HG03457 (cell line): Measurements from ENCODE around the gene HDAC10.

Experiments used
- ATAC-seq: cut with Tn5 transposase; IDR thresholded peaks from one replicate; pipeline ENCODE4 v1.9.1; 2021; ENCODE audit warnings: moderate number of reproducible peaks; ENCODE audit not compliant: unreplicated experiment

The HDAC10 gene, protein sequence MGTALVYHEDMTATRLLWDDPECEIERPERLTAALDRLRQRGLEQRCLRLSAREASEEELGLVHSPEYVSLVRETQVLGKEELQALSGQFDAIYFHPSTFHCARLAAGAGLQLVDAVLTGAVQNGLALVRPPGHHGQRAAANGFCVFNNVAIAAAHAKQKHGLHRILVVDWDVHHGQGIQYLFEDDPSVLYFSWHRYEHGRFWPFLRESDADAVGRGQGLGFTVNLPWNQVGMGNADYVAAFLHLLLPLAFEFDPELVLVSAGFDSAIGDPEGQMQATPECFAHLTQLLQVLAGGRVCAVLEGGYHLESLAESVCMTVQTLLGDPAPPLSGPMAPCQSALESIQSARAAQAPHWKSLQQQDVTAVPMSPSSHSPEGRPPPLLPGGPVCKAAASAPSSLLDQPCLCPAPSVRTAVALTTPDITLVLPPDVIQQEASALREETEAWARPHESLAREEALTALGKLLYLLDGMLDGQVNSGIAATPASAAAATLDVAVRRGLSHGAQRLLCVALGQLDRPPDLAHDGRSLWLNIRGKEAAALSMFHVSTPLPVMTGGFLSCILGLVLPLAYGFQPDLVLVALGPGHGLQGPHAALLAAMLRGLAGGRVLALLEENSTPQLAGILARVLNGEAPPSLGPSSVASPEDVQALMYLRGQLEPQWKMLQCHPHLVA

GRCh38 chr22:50250555-50251476, at the start of gene HDAC10:
TSS of gene HDAC10 (minus strand) at chr22:50251265. CDS start at chr22:50251032, 233 bp downstream.
- ATAC-seq = no peak

DNA sequence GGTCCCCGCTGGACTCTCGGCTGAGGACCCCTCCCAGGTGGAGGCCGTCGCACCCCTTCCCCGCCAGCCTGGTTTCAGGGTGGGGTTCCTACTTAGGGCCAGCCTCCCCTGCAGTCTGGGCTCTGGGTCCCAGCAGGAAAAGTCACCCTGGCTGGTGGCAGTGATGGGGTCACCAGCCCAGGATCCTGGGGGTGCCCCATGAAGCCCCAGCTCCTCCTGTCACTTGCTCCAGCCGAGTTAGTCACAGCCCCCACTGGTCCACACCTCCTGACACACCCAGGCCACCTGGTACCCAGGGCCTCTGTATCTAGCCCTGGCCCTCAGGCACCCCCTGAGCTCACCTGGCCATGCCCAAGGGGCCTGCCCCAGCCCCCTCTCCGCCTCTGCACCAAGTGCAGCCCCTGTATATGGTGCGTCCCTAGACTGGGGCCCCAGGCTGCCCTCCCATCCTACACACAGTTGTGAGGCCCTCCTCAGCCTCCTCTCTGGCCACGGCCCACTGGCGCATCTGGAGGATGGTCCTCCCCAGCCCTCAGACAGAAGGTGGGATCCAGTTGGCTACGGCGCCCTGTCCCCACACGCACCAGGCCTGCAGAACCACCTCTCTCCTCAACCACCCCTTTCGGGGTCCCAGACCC, 49.7 kb upstream of the HDAC10 start:
- no peak for ATAC-seq

DNA sequence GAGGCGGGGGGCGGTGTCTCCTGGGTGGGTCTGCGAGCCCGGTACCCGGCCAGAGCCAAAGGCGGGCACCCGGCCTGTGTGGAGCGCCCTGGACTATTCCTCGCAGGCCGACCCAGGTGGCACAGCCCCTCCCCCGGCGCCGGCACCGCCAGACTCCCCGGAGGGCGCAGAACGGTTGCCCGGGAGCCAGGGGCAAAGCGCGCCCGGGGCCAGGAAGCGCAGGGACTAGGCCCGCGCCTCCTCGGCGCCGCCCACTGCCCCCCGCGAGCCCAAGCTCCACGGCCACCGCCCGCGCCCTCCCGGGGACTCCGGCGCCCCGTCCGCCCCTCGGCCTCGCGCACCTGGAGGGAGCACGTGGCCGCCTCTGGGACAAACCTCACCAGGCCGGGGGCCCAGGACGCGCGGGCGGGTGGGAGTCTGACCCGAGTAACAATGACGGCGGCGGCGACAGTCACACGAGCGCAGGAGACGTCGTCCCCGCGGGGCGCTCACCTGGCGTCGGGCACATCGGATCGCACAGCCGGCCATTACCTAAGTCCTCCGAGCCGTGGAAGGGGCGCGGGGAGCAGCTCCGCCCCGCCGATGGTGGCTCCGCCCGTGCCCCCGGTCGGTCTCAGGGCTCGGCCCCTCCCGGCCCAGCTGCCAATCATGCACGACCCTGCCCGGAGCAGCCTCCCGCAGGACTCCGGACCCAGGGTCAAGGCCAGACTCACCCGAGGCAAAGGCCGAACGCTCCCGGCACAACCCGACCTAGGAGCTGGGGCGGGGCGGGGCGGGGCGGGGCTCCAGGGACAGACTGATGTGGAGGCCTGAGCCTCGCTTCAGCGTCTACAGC, 48.9 kb upstream of the HDAC10 start:
- ATAC-seq = no peak

DNA sequence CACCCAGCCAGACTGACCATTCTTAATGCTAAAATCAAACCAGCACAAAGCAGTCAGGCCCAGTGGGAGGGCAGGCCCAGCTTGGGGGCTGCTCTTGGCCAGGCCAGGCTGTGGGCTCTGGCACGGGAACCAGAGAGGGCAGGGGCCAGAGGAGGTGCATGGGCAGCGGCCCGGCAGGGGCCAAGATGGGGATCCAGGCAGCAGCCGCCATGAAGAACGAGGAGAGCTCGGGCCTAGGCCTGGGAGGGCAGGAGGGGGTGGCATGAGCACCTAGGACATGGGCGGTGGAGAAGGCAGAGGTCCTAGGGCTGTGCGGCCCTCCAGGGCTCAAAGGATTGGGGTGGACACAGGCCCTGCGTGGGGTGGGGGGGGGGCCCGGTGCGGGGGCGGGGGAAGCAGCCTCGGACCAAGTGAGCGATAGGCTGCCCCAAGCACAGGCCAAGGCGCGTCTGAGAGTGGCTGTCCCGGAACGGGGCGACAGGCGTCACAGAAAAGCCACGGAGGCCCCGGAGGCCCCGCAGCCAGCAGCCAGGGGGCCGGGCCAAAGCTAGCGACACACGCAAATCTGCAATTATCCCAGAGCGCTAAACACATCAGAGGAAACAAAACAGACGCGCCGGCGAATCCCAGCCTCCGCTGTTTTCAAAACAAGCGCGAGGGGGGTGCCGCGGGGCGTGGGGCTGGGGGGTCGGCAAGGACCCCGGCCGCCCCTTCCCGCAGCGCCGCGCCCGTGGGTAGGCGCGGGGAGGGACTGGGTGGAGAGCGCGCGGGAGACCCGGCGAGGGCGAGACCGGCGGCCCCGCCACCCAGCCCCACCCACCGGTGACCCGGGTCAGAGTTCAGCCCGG, 48.1 kb upstream of the HDAC10 start:
- no peak for ATAC-seq

- ATAC-seq = no peak
These were observed 47.2 kb upstream of the HDAC10 start for GRCh38 chr22:50298266-50298637.

DNA sequence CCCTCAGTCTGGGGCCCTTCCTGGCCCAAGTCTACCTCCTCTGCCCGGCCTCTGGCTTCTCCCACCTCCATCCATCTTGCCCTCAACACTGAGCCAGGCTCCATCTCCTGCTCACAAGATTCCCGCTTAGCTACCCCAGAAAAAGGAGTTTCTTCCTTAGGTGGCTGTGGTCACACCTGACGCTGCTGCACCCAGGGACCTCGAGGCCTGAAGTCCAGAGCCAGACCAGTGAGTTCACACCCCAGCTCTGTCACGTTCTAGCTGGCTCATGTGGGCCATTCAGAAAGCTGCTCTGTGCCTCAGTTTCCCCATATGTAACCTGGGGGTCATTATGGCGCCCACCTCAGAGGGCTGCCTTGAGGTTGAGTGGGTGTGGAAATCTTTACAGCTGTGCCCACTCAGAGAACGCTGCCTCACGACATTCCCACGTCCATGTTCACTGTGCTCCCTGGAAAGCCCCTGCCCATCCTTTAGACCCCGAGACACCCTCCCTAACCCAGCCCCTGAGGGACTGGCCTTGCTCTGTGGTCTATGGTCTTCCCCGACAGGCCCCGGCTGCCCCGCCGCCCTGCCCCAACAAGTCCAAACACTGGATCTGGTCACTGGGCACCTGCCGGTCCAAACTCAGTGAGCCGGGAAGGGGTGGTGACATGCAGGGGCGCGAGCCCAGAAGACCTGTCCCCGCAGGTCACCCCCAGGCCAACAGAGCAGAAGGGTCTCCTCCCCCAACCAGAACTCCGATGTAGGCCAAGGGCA, 46.6 kb upstream of the HDAC10 start:
- no peak for ATAC-seq

- ATAC-seq = no peak
These were observed 45.8 kb upstream of the HDAC10 start for GRCh38 chr22:50296658-50297490.

DNA sequence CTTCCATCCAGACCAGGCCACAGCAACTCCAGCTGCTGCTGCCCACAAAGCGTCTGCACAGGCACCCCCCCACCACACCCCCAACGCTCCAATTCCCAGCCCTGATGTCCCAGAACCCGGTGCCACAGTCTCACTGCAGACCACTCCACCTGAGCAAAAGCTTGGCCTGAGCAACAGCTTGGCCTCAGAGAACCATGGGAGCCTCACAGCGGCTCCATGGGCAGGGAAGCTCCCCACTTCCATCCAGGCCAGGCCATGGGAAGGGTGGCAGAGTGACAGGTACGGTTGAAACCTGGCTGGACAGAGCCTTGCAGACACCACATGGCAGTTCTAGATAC, 43.2 kb upstream of the HDAC10 start:
- no peak for ATAC-seq

DNA sequence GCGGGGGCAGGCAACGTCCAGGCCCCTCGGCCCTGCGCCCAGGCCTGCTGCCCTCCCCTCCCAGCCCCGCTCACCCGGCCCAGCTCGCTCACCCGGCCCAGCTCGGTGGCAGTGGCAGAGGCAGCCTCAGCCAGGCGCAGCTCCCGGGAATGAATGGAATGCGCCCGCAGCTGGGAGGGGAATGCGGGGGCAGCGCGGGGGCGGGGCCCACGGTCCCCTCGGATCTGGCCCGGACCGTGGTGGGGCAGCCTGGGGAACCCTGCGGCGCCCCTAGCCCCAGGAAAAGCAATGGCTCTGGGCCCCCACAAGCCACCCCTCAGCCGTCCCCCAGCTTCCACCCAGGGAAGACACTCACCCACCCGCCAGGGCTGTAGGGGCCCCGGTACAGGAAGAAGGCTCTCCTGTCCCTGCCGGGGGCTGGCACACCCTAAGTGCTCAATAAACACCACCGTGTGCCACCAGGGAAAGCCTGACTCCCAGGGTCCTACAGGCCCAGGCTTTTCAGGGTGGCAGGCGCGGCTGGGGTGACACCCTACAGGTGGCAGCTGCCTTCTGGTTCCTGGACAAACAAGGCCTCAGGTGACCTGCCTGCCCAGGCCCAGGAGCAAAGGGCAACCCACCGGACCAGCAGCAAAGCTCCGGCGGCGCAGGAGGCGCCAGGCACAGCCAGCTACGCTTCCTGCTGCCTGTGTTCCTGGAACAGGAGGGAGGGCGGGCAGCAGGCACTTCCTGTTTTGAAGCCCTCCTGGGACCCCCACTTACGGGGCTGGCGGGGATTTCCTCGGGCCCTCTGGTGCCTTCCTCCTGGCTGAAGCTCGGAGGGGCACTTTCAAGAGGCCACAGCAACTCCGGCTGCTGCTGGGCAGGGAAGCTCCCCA, 42.6 kb upstream of the HDAC10 start:
- ATAC-seq = no peak

GRCh38 chr22:50292643-50293440, 41.8 kb upstream of the HDAC10 start:
- ATAC-seq = no peak

DNA sequence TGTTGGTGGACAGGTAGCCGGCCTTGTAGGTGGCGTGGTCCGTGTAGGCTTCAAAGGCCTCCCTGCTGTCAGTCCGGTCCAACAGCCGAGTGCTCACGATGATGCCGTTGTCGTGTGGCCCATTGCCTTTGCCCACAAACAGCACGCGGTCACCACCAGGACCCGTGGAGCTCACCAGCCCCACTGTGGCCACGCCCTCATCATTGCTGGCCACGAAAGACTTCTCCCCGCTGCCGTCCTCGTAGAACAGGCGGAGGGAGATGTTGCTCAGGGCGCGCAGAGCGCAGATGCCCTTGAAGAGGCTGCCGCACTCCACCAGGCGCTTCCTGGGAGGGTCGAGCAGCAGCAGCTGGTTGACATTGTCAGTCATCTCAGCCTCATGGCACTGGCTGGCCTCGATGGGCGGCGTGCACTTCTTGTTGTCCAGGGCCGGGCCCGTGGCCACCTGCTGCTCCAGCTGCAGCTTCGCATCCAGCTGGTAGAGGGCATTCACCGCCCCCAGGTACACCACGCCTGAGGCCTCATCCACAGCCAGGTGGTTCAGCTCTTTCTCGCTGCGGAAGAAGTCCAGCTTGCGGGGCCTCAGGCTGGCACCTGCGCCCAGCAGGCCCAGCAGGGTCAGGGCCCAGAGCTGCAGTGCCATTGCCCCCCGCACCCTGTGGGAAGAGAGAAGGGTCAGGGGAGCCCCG, 39.0 kb upstream of the HDAC10 start:
- ATAC-seq = no peak

DNA sequence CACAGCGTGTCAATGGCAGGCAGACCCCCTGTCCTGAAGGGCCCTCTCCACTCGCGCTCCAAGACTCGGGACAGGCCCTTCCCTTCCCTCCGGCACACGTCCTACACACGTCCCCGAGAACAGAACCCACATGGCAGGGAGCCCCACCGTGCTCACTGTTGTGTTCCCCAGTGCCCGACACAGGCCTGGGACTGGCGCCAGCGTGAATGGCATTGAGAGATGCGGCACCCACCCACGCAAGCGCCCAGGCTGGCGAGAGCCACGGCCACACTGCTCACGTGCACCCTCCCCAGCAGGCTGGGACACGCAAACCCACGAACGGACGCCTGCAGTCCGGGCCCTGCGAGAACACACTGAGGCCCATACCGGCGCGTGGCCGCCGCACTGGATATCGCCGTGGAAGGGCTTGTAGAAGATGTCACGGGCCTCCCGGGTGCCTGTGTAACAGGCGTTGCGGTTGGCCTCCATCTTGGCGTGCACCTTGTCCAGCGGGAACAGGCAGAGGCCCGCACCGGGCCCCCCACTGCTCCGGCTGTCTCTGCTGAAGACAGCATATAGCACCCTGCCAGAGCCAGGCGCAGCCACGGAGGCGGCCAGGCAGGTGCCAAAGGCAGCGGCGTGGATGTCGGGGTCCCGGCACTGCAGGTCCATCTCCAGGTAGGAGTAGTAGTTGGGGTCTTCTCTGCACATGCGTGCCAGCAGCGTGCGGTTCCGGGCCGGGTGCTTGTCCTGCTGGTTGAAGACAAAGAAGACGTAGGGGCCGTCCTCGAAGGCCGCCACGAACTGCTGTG, 38.3 kb upstream of the HDAC10 start:
- no peak for ATAC-seq

DNA sequence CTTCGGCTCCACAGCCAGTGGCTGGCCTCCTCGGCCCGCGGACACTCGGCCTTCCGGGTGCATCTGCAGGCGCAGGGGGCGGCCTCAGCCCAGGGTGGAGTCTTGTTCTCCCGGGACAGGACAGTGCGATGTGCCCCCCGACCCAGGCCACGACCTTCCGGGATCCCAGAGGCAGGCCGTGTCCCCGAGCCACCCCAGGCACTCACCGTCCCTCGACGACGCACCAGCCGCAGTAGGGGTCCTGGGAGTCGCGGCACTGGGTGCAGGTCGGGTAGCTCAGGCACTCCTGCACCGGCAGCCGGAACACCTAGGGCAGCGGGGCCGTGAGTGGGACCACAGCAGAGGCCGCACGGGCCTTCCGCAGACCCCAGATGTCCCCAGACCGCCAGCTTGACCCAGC, 36.7 kb upstream of the HDAC10 start:
- no peak for ATAC-seq

DNA sequence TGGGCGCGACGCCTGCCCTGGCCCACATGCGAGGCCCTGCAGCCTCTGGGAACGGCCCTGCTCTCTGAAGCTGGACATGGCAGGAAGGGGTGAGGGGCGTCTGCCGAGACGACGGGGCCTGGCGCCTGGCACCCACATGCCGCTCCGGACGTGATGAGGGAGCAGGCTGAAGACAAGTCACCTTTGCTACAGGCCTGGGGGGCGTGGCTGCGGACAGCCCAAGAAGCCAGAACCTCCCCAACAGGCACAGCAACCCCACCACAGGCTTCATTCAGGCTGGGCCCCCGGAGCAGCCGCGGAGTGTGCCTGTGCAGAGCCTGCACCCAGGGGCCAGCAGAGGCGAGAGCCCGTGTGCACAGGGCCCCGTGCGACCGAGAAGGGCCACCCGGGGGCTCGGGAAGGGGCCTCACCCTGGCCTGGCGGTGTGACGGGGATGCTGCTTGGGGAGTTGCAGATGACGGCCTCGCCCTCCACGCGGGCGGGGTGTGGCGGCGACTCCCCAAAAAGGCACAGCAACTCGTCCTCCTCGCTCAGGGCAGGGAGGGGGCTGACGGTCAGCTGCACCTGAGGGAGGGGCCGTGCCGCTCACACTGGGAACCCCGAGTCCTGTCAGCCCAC, 35.7 kb upstream of the HDAC10 start:
- no peak for ATAC-seq
